ENCODE data around the gene TARS1. TPM values are rescaled to one million over a fixed set of nuclear protein-coding genes. Genes with fewer than 3 reads are reported as not detected.
"Not testable (repeated sequence)": the region's sequence is repeated elsewhere in the genome, so short reads cannot be mapped to it uniquely, and the experiment has no call there.

Gene TARS1
- total RNA-seq, 6 experiments from 2014 or later, result 163 to 199 (median 179) TPM

GRCh38 chr5:33513462-33514185 is 72.9 kb downstream of the TARS1 start:
- no peak overlapping the region for H3K4me3 Mint-ChIP-seq
- H3K27ac Mint-ChIP-seq, result no peak overlapping the region
- H3K4me1 Mint-ChIP-seq (ENCODE audit: low read depth), result peaks cover 17% of the 10 kb centered on the region
- peaks cover 3% of the 10 kb centered on the region; the same call in 1 of the 2 replicates for H3K9me3 Mint-ChIP-seq
- peak; percentile 16 for DNase-seq
- no peak for TF ChIP-seq CTCF (IDR thresholded peaks at IDR 0.05)
- no peaks in the 10 kb centered on the region; the same call in 1 of the 2 replicates for H3K27me3 Mint-ChIP-seq (ENCODE audit: insufficient read depth)
- no peaks in the 10 kb centered on the region for H3K36me3 Mint-ChIP-seq (ENCODE audit: low read depth)

GRCh38 chr5:33515366-33515765 is 74.6 kb downstream of the TARS1 start:
- H3K9me3 Mint-ChIP-seq; H3K4me1 Mint-ChIP-seq (ENCODE audit: low read depth); DNase-seq; H3K27me3 Mint-ChIP-seq (ENCODE audit: insufficient read depth); H3K36me3 Mint-ChIP-seq (ENCODE audit: low read depth); H3K4me3 Mint-ChIP-seq; H3K27ac Mint-ChIP-seq: not testable (repeated sequence)

DNA sequence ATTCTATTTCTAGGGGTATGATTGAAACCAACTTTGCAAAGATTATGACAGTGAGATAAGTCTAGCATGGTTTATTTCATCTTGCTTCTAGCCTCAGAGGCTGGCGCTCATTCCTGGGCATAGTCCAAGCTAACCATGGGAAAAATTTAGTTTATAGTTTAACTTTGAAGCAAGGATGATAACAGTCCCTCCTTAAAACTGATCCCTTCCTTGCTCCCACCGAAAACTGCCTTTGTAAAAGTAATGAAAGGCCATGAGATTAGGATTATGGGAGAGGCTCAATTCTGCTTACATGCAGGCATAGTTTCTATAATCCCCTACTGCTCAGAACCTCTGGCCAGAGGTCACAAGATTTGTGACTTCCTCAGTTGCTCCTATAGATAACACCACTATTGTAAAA is 75.7 kb downstream of the TARS1 start:
- DNase-seq, result no peak
- peaks cover 9% of the 10 kb centered on the region for H3K4me1 Mint-ChIP-seq (ENCODE audit: low read depth)
- no peak for TF ChIP-seq CTCF (IDR thresholded peaks at IDR 0.05)
- H3K36me3 Mint-ChIP-seq (ENCODE audit: low read depth), result no peaks in the 10 kb centered on the region
- peaks cover 3% of the 10 kb centered on the region; the same call in 1 of the 2 replicates for H3K9me3 Mint-ChIP-seq
- no peak overlapping the region for H3K27ac Mint-ChIP-seq
- no peaks in the 10 kb centered on the region; the same call in 1 of the 2 replicates for H3K27me3 Mint-ChIP-seq (ENCODE audit: insufficient read depth)
- no peak overlapping the region for H3K4me3 Mint-ChIP-seq

All from HFFc6 (cell line).